ENCODE data around the gene SELL. TPM values are rescaled to one million over a fixed set of nuclear protein-coding genes. Genes with fewer than 3 reads are reported as not detected.

Gene SELL
- total and polyA plus RNA-seq, 2 of the 8 experiments (the other 6 are each of a cell fraction or from before 2014, with no cell fraction given) = not detected

- Histone ChIP-seq H3K9me3 (ENCODE audit: insufficient read depth in 2 of 2, low read depth in 1 of 2, low read length in 1 of 2) (peaks cover 5 to 7% of the 10 kb centered on the region in 2 experiments; a peak in 2 of 4 replicates), H3K23me2 (ENCODE audit: low read depth, low read length) (no peaks in the 10 kb centered on the region), H3K27ac (ENCODE audit: low read depth, low read length) (no peak overlapping the region), H3K18ac (ENCODE audit: extremely low read depth, low read length) (no peak overlapping the region), H3K4me3 (ENCODE audit: extremely low read depth in 1 of 4, insufficient read depth in 2 of 4, low read depth in 3 of 4, low read length in 4 of 4) (no peak overlapping the region), H2AK5ac (ENCODE audit: low read depth, low read length) (no peak overlapping the region), H3K4me2 (ENCODE audit: insufficient read depth in 1 of 2, low read depth in 2 of 2, low read length in 2 of 2) (no peak overlapping the region), H2BK20ac (ENCODE audit: low read length) (no peak overlapping the region), H3K14ac (ENCODE audit: insufficient read length) (no peak overlapping the region), H3K27me3 (replicated peaks in 1 of 4; ENCODE audit: control insufficient read depth in 3 of 4, extremely low read depth in 1 of 4, insufficient read depth in 3 of 4, low read length in 3 of 4) (no peaks in the 10 kb centered on the region), H4K5ac (ENCODE audit: insufficient read length, low read depth, low read length) (no peak overlapping the region), H2BK15ac (ENCODE audit: low read length) (no peak overlapping the region), H3K79me1 (ENCODE audit: low read depth, low read length) (no peaks in the 10 kb centered on the region), H4K20me1 (replicated peaks in 1 of 2; ENCODE audit: control insufficient read depth in 1 of 2, insufficient read depth in 2 of 2, low read length in 2 of 2) (no peaks in the 10 kb centered on the region), H3K36me3 (ENCODE audit: control insufficient read depth in 2 of 4, insufficient read depth in 4 of 4, low read length in 3 of 4) (no peaks in the 10 kb centered on the region), H2BK12ac (ENCODE audit: low read depth, low read length) (no peak overlapping the region), H2AFZ (ENCODE audit: low read length) (no peak overlapping the region), H3K4me1 (replicated peaks in 1 of 4; ENCODE audit: control insufficient read depth in 3 of 4, insufficient read depth in 4 of 4, low read length in 3 of 4) (no peaks in the 10 kb centered on the region), H2BK5ac (ENCODE audit: low read depth, low read length) (no peak overlapping the region), H3K23ac (ENCODE audit: insufficient read length) (no peak overlapping the region), H3K4ac (replicated peaks; ENCODE audit: insufficient read length, low read depth, low read length) (no peak overlapping the region), H3K9ac (replicated peaks in 1 of 4; ENCODE audit: extremely low read depth in 1 of 4, low read depth in 3 of 4, low read length in 3 of 4) (no peak overlapping the region), H3K79me2 (ENCODE audit: control insufficient read depth in 1 of 2, insufficient read depth in 2 of 2, low read length in 2 of 2) (no peaks in the 10 kb centered on the region), H4K91ac (replicated peaks; ENCODE audit: insufficient read length, low read length) (no peak overlapping the region), H4K8ac (ENCODE audit: extremely low read depth, insufficient read depth, low read length) (no peak overlapping the region), H3K56ac (replicated peaks; ENCODE audit: insufficient read length, low read depth, low read length) (no peak overlapping the region), H2BK120ac (replicated peaks; ENCODE audit: low read depth, low read length) (no peak overlapping the region)
- DNase-seq (ENCODE audit: low read depth in 1 of 2, low spot score in 2 of 2) = no peak
- CTCF ChIA-PET (ENCODE audit: partially characterized antibody) = interaction anchor here (1.0 kb wide), 1 partner anchor 23 kb away, joined by 3 read pairs; no protein-coding TSS in a partner anchor
- POLR2A ChIA-PET (ENCODE audit: partially characterized antibody) = no interaction called here
- 90% methylated on average over 3 of the region's 3 CpGs; no CpG with 5 or more reads in 1 of the 2 experiments for WGBS, 2 experiments (ENCODE audit: extremely low coverage in 1 of 2, insufficient coverage in 1 of 2, insufficient read length in 1 of 2, insufficient replicate concordance in 2 of 2, low coverage in 1 of 2, low lambda C conversion rate in 2 of 2, missing lambda C conversion rate in 1 of 2)
- TF ChIP-seq, protein P1, sequence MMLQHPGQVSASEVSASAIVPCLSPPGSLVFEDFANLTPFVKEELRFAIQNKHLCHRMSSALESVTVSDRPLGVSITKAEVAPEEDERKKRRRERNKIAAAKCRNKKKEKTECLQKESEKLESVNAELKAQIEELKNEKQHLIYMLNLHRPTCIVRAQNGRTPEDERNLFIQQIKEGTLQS (IDR thresholded peaks at IDR 0.05; ENCODE audit: insufficient read depth, low read depth, low read length) = no peak
- TF ChIP-seq CBX5 (IDR thresholded peaks at IDR 0.05; ENCODE audit: low read depth, low read length) (no peak), SP1 (IDR thresholded peaks at IDR 0.05; ENCODE audit: low read depth, low read length) (no peak), TEAD4 (IDR thresholded peaks at IDR 0.05; ENCODE audit: low read depth, low read length) (no peak), KDM5A (IDR thresholded peaks at IDR 0.05; ENCODE audit: low read length) (no peak)
- no peak for FAIRE-seq
These were observed 47.6 kb upstream of the SELL start for GRCh38 chr1:169759038-169759437.

All from H1 (cell line).